Calu3 (cell line): Measurements from ENCODE around the gene ABCF2. TPM values are rescaled to one million over a fixed set of nuclear protein-coding genes. Genes with fewer than 3 reads are reported as not detected.

Source experiments
- BruUV-seq: library from RNA; stranded (reverse); fragments of 400-500 nt; replicated peaks from 2 replicates; lab custom pipeline; 2021; lab: Mats Ljungman, UMichigan
- CTCF ChIA-PET: fragments of 300-600 bp; sonication (Branson Sonifier 250); formaldehyde crosslinking; loops from one replicate; lab custom pipeline; 2022; ENCODE audit warnings: antibody characterized with exemption; lab: Charles Lee
- DNase-seq: peaks from one replicate; pipeline ENCODE4 v3.0.0; 2022
- H3K27ac Mint-ChIP-seq: one replicate; pipeline ENCODE4 v1.8.0; 2022; ENCODE audit warnings: mixed read lengths; ENCODE audit not compliant: unreplicated experiment
- H3K27me3 Mint-ChIP-seq: one replicate; pipeline ENCODE4 v1.8.0; 2022; ENCODE audit warnings: mixed read lengths; ENCODE audit not compliant: unreplicated experiment
- H3K36me3 Mint-ChIP-seq: one replicate; pipeline ENCODE4 v1.8.0; 2022; ENCODE audit warnings: mild to moderate bottlenecking, moderate library complexity, mixed read lengths; ENCODE audit not compliant: insufficient read depth, unreplicated experiment
- H3K4me1 Mint-ChIP-seq: one replicate; pipeline ENCODE4 v1.8.0; 2022; ENCODE audit warnings: mild to moderate bottlenecking, low read depth, mixed read lengths; ENCODE audit not compliant: unreplicated experiment
- H3K4me3 Mint-ChIP-seq: one replicate; pipeline ENCODE4 v1.8.0; 2022; ENCODE audit warnings: mild to moderate bottlenecking, low read depth, moderate library complexity, mixed read lengths; ENCODE audit not compliant: unreplicated experiment
- H3K9me3 Mint-ChIP-seq: one replicate; pipeline ENCODE4 v1.8.0; 2022; ENCODE audit warnings: low read depth, mixed read lengths; ENCODE audit not compliant: unreplicated experiment
- CTCF ChIP-seq: fragments of 200-600 bp; IDR thresholded peaks from one replicate; pipeline ENCODE4 v1.8.0; 2022; ENCODE audit warnings: antibody characterized with exemption; ENCODE audit not compliant: unreplicated experiment
- intact Hi-C: fragments of 100-400 bp; cut with micrococcal nuclease; formaldehyde crosslinking; loops from one replicate; pipeline ENCODE4 v1.10.0; 2022; ENCODE audit not compliant: unreplicated experiment
- total RNA-seq: library from RNA; stranded (reverse); gene quantifications from 2 replicates; pipeline ENCODE4 v1.2.3, GENCODE V29; 2022

ABCF2 gene
- total RNA-seq, 1 experiment from 2014 or later, result 49.7 TPM

GRCh38 chr7:151185762-151186639 is 41.0 kb downstream of the ABCF2 start:
- Mint-ChIP-seq H3K36me3 (no peaks in the 10 kb centered on the region), H3K9me3 (no peaks in the 10 kb centered on the region), H3K27me3 (peaks cover 70% of the 10 kb centered on the region), H3K27ac (no peak overlapping the region), H3K4me1 (no peaks in the 10 kb centered on the region), H3K4me3 (no peak overlapping the region)
- intact Hi-C loops, result no loop called here
- DNase-seq, result no peak
- TF ChIP-seq CTCF, result no peak
- no TSS peak for BruUV-seq
- CTCF ChIA-PET, result no interaction called here

- CTCF ChIA-PET, result no interaction called here
- TF ChIP-seq CTCF, result no peak
- H3K27ac Mint-ChIP-seq, result no peak overlapping the region
- no peak for DNase-seq
- H3K9me3 Mint-ChIP-seq, result no peaks in the 10 kb centered on the region
- no peaks in the 10 kb centered on the region for H3K4me1 Mint-ChIP-seq
- intact Hi-C loops, result no loop called here
- no peak overlapping the region for H3K4me3 Mint-ChIP-seq
- peaks cover 73% of the 10 kb centered on the region for H3K27me3 Mint-ChIP-seq
- H3K36me3 Mint-ChIP-seq, result no peaks in the 10 kb centered on the region
- BruUV-seq, result no TSS peak
Measured at GRCh38 chr7:151181011-151181431, 46.0 kb downstream of the ABCF2 start.

GRCh38 chr7:151179946-151180345 is 47.1 kb downstream of the ABCF2 start:
- no peak for DNase-seq
- no peak for TF ChIP-seq CTCF
- CTCF ChIA-PET, result no interaction called here
- H3K4me1 Mint-ChIP-seq, result no peaks in the 10 kb centered on the region
- H3K4me3 Mint-ChIP-seq, result no peak overlapping the region
- H3K27ac Mint-ChIP-seq, result no peak overlapping the region
- no TSS peak for BruUV-seq
- H3K9me3 Mint-ChIP-seq, result no peaks in the 10 kb centered on the region
- peaks cover 83% of the 10 kb centered on the region for H3K27me3 Mint-ChIP-seq
- no peaks in the 10 kb centered on the region for H3K36me3 Mint-ChIP-seq
- intact Hi-C loops, result no loop called here

GRCh38 chr7:151179287-151179860 is 47.6 kb downstream of the ABCF2 start:
- H3K9me3 Mint-ChIP-seq, result no peaks in the 10 kb centered on the region
- no peak overlapping the region for H3K4me3 Mint-ChIP-seq
- H3K27ac Mint-ChIP-seq, result no peak overlapping the region
- no peaks in the 10 kb centered on the region for H3K4me1 Mint-ChIP-seq
- no peak for DNase-seq
- peaks cover 88% of the 10 kb centered on the region for H3K27me3 Mint-ChIP-seq
- TF ChIP-seq CTCF, result no peak
- no TSS peak for BruUV-seq
- intact Hi-C loops, result no loop called here
- CTCF ChIA-PET, result interaction anchor here (0.6 to 1.5 kb wide), 2 partner anchors 8 to 56 kb away, joined by 3 read pairs; no protein-coding TSS in a partner anchor
- H3K36me3 Mint-ChIP-seq, result no peaks in the 10 kb centered on the region
